22Rv1 (cell line): ENCODE data around the gene CDK5RAP1.

ENCODE experiments used
- H3K27ac ChIP-seq: fragments of 450-650 bp; 2 replicates; pipeline ENCODE4 v1.5.1; 2017
- ZFX ChIP-seq: fragments of 450-650 bp; IDR thresholded peaks from 2 replicates; pipeline ENCODE4 v1.6.1; 2017; ENCODE audit warnings: antibody characterized with exemption, borderline replicate concordance
- TF ChIP-seq, protein P1 (sequence below): fragments of 450-650 bp; IDR thresholded peaks from 2 replicates; pipeline ENCODE4 v1.5.1; 2017; ENCODE audit warnings: mild to moderate bottlenecking

The CDK5RAP1 gene

DNA sequence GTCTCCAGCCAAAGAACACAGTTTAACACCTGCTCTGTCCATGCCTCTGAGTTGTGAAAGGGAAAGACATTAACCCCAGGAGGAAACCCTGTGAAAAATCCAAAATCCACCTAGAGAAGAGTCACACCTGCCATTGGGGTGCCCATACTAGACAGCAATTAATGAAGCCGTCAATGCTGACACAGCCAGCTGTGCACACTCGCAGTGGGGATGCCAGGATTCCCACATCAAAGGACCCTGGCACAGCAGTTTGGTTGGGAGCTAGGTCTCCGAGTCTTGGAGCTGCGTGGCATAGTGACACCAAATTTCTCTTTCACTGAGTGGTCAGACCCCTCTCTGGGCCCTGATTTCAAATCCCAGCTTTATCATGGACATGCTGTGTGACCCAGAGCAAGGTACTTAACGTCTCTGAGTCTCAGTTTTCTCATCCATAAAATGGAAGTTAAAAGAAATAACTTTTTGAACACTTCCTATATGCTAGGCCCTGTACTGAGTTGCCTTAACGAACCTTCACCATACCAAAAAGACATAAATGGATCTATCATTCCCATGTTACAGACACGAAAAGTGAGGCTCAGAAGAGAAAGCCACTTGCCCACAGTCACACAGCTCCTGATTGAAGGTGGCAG lies 87.5 kb downstream of the CDK5RAP1 start:
- TF ChIP-seq, protein P1, sequence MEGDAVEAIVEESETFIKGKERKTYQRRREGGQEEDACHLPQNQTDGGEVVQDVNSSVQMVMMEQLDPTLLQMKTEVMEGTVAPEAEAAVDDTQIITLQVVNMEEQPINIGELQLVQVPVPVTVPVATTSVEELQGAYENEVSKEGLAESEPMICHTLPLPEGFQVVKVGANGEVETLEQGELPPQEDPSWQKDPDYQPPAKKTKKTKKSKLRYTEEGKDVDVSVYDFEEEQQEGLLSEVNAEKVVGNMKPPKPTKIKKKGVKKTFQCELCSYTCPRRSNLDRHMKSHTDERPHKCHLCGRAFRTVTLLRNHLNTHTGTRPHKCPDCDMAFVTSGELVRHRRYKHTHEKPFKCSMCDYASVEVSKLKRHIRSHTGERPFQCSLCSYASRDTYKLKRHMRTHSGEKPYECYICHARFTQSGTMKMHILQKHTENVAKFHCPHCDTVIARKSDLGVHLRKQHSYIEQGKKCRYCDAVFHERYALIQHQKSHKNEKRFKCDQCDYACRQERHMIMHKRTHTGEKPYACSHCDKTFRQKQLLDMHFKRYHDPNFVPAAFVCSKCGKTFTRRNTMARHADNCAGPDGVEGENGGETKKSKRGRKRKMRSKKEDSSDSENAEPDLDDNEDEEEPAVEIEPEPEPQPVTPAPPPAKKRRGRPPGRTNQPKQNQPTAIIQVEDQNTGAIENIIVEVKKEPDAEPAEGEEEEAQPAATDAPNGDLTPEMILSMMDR, result no peak
- no peak for TF ChIP-seq ZFX
- no peak overlapping the region for H3K27ac ChIP-seq

DNA sequence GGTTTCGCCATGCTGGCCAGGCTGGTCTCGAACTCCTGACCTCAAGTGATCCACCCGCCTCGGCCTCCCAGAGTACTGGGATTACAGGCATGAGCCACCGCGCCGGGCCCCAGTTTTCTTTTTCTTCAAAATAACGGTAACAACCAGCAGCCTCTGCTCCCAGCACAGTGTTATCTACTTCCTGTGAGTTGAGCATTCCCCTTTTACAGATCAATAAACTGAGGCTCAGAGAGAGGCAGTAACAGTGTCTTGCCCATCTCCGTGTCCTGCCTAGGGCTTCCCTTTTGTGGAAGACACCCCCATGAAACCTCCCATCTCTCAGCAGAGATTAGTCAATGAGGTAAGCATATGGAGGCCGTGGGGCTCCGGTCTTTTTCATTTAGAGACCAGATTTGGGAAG lies 88.7 kb downstream of the CDK5RAP1 start:
- H3K27ac ChIP-seq, result no peak overlapping the region
- TF ChIP-seq, protein P1, result no peak
- TF ChIP-seq ZFX, result no peak

DNA sequence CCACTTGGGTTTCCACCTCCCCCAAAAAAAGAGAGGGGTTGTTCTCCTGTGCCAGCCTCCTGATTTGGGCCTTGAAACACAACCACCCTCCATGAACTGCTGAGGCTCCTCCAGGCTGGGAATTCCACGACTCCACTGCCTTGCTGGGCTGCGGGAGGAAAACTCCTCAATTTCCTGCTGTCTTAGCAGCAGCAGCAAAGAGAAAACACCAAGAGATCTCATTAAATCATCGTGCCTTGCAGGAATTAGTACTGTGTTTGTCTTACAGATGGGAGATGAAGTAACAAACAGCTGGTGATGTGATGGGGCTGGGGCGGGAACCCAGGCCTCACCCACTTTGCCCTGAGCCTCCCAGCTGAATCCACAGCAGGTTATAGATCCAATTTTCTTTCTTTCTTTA lies 89.3 kb downstream of the CDK5RAP1 start:
- no peak overlapping the region for H3K27ac ChIP-seq
- TF ChIP-seq, protein P1, result no peak
- no peak for TF ChIP-seq ZFX

DNA sequence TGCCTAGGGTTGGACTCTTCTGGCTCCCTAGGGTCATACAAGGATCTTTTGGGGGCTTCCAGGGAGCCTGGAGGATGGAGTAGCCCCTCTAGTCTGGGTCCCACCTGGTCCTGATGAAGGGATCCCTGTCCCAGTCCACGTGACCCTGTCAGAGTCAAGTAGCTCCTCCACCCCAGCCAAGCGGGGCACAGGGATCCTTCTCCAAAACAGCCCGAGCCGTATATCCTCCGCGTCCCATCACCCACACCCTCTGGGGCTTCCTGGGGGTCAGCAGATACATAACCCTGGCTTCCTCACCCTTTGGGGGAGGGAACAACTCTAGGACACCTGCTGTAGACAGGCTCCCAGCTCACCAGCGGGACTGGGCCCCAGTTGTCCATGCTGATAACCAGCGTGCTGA lies 90.3 kb downstream of the CDK5RAP1 start:
- TF ChIP-seq, protein P1, result no peak
- no peak for TF ChIP-seq ZFX

DNA sequence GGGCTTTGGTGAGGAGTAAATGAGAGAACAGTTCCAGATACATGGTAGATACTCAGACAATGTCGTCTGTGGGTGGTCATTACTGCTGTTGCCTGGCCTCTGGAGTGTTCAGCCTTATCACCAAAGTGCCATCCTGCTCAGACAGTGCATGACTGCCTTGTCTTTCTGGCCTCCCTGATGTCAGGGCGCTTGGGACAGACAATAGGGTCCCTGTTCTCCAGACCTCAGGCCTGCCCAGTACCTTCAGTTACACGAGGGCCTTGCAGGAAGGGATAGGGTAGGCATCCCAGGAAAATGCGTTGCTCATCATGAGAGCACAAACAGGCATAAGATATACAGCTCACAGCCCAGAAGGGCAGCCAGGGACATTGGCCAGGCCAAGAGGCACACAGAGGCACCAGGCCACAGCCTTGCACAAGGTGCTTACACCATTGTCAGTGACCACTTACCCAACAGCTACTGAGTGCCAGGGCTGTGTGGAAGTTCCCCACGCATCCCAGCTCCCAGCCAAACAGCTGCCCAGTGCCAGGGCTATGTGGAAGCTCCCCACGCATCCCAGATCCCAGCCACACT lies 90.9 kb downstream of the CDK5RAP1 start:
- TF ChIP-seq, protein P1, result no peak
- no peak for TF ChIP-seq ZFX

More for the DNA sequence above, 90.3 kb downstream of the CDK5RAP1 start:
- H3K27ac ChIP-seq, result no peak overlapping the region

DNA sequence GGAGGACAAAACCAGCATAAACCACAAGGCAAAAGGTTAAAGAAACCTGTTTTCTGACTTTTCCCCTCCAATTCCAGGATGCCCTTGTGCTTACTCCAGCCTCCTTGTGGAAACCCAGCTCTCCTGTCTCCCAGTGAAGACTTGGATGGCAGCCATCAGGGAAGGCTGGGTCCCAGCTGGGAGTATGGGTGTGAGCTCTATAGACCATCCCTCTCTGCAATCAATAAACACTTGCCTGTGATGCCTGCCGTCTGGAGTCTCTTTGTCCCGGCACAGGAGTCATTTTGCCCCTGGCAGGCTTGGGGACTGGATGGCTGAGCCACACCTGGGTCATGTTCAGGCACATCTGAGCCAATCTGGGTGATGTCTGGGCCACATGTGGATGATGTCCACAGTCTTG lies 91.7 kb downstream of the CDK5RAP1 start:
- TF ChIP-seq ZFX, result no peak
- TF ChIP-seq, protein P1, result no peak
- H3K27ac ChIP-seq, result no peak overlapping the region

More for the DNA sequence above, 90.9 kb downstream of the CDK5RAP1 start:
- no peak overlapping the region for H3K27ac ChIP-seq
